HepG2 (cell line): Measurements from ENCODE around the gene PLCG1. TPM values are rescaled to one million over a fixed set of nuclear protein-coding genes. Genes with fewer than 3 reads are reported as not detected.

Experiments
- BCL6 ChIP-seq: IDR thresholded peaks from 2 replicates; pipeline ENCODE4 v1.6.1; 2016; ENCODE audit warnings: missing genetic modification reagents, missing compliant biosample characterization
- EZH2 ChIP-seq: conservative IDR thresholded peaks from 2 replicates; pipeline ENCODE4 v1.6.1; 2012; ENCODE audit warnings: mild to moderate bottlenecking, low read depth, low read length, moderate library complexity
- FIP1L1 ChIP-seq: fragments of 200-400 bp; formaldehyde crosslinking; IDR thresholded peaks from 2 replicates; pipeline ENCODE4 v1.6.1; 2018; ENCODE audit warnings: low read depth, mild to moderate bottlenecking, low read length, moderate library complexity, borderline replicate concordance; ENCODE audit not compliant: insufficient read depth
- GLI4 ChIP-seq: sonication (generic); formaldehyde crosslinking; IDR thresholded peaks from 2 replicates; pipeline ENCODE4 v1.5.1; 2020; ENCODE audit warnings: missing genetic modification reagents, mild to moderate bottlenecking, moderate library complexity, borderline replicate concordance
- GRHL1 ChIP-seq: sonication (generic); formaldehyde crosslinking; conservative IDR thresholded peaks from 2 replicates; pipeline ENCODE4 v1.8.0; 2022; ENCODE audit warnings: missing genetic modification reagents
- HBP1 ChIP-seq: IDR thresholded peaks from 2 replicates; pipeline ENCODE4 v1.6.1; 2016; ENCODE audit warnings: low read depth, control low read depth
- KLF6 ChIP-seq: IDR thresholded peaks from 2 replicates; pipeline ENCODE4 v1.8.0; 2016; ENCODE audit warnings: missing biosample characterization, missing genetic modification reagents
- MAFK ChIP-seq, 2 experiments: IDR thresholded peaks in 1 of 2; conservative IDR thresholded peaks in 1 of 2; 2 replicates each; pipeline ENCODE4 v1.6.1; 2011; ENCODE audit warnings: improper control_type of control experiment in 2 of 2, low read length in 2 of 2
- NKX3-1 ChIP-seq: sonication (generic); formaldehyde crosslinking; IDR thresholded peaks from 2 replicates; pipeline ENCODE4 v1.5.0; 2020; ENCODE audit warnings: missing genetic modification reagents
- NR2F2 ChIP-seq: IDR thresholded peaks from 2 replicates; pipeline ENCODE4 v1.6.1; 2012; ENCODE audit warnings: low read depth, inconsistent platforms, borderline replicate concordance
- RFX3 ChIP-seq: IDR thresholded peaks from 2 replicates; pipeline ENCODE4 v1.6.1; 2016; ENCODE audit warnings: missing biosample characterization, missing genetic modification reagents
- SETDB1 ChIP-seq: sonication (generic); formaldehyde crosslinking; IDR thresholded peaks from 2 replicates; pipeline ENCODE4 v1.5.1; 2020; ENCODE audit warnings: missing genetic modification reagents, mild to moderate bottlenecking, borderline replicate concordance
- SRY ChIP-seq: sonication (generic); formaldehyde crosslinking; IDR thresholded peaks from 2 replicates; pipeline ENCODE4 v1.8.0; 2022; ENCODE audit warnings: mild to moderate bottlenecking, missing genetic modification reagents
- TCF7 ChIP-seq: sonication (generic); IDR thresholded peaks from 2 replicates; pipeline ENCODE4 v1.6.1; 2016; ENCODE audit warnings: antibody characterized with exemption, low read depth
- THAP7 ChIP-seq: sonication (generic); formaldehyde crosslinking; IDR thresholded peaks from 2 replicates; pipeline ENCODE4 v1.8.1; 2023; ENCODE audit warnings: mild to moderate bottlenecking, missing genetic modification reagents
- TMF1 ChIP-seq: sonication (generic); formaldehyde crosslinking; IDR thresholded peaks from 2 replicates; pipeline ENCODE4 v1.8.1; 2022; ENCODE audit warnings: low read depth, missing genetic modification reagents
- XRCC5 ChIP-seq: fragments of 200-400 bp; formaldehyde crosslinking; optimal IDR thresholded peaks from 2 replicates; pipeline ENCODE3; 2017; ENCODE audit warnings: mild to moderate bottlenecking, low read length
- ZBTB2 ChIP-seq: sonication (generic); formaldehyde crosslinking; IDR thresholded peaks from 2 replicates; pipeline ENCODE4 v1.8.0; 2022; ENCODE audit warnings: low read depth, missing genetic modification reagents
- ZBTB38 ChIP-seq: sonication (generic); formaldehyde crosslinking; IDR thresholded peaks from 2 replicates; pipeline ENCODE4 v1.5.1; 2020; ENCODE audit warnings: mild to moderate bottlenecking, missing genetic modification reagents
- ZFP1 ChIP-seq: IDR thresholded peaks from 2 replicates; pipeline ENCODE4 v1.6.1; 2016
- ZFP82 ChIP-seq: sonication (generic); formaldehyde crosslinking; IDR thresholded peaks from 2 replicates; pipeline ENCODE4 v1.5.1; 2020; ENCODE audit warnings: mild to moderate bottlenecking, missing genetic modification reagents, borderline replicate concordance
- ZKSCAN1 ChIP-seq: fragments of 150-350 bp; IDR thresholded peaks from 2 replicates; pipeline ENCODE4 v1.6.1; 2014; ENCODE audit warnings: low read length
- ZNF274 ChIP-seq: sonication (generic); formaldehyde crosslinking; IDR thresholded peaks from 2 replicates; pipeline ENCODE4 v1.5.1; 2020; ENCODE audit warnings: mild to moderate bottlenecking, missing genetic modification reagents
- ZNF343 ChIP-seq: sonication (generic); formaldehyde crosslinking; IDR thresholded peaks from 2 replicates; pipeline ENCODE4 v1.4.0; 2020; ENCODE audit warnings: mild to moderate bottlenecking, missing genetic modification reagents
- ZNF496 ChIP-seq: sonication (generic); formaldehyde crosslinking; IDR thresholded peaks from 2 replicates; pipeline ENCODE4 v1.8.1; 2023; ENCODE audit warnings: mild to moderate bottlenecking, moderate library complexity, missing genetic modification reagents; ENCODE audit not compliant: insufficient replicate concordance
- ZNF644 ChIP-seq: IDR thresholded peaks from 2 replicates; pipeline ENCODE4 v1.6.1; 2016; ENCODE audit warnings: low read depth
- ZNF792 ChIP-seq: IDR thresholded peaks from 2 replicates; pipeline ENCODE4 v1.6.1; 2016
- ZNF839 ChIP-seq: sonication (generic); formaldehyde crosslinking; IDR thresholded peaks from 2 replicates; pipeline ENCODE4 v1.4.0; 2020; ENCODE audit warnings: missing genetic modification reagents, mild to moderate bottlenecking, borderline replicate concordance
- polyA plus RNA-seq, 8 experiments: library from polyadenylated mRNA; depleted of rRNA in 3 of 8; stranded (reverse) in 7 of 8; unstranded in 1 of 8; fragments of >200 nt; fragmentation: Illumina TruSeq in 4 of 8; extraction: Trizol in 4 of 8; gene quantifications; 2 replicates each; pipeline versions ENCODE4 v1.2.1 to v1.2.3, GENCODE V29; 2011 to 2016; ENCODE audit warnings: low read depth in 4 of 8, missing spikeins in 1 of 8, mixed read lengths in 1 of 8; ENCODE audit not compliant: insufficient read depth in 1 of 8
- total RNA-seq, 5 experiments: library from RNA; depleted of rRNA; stranded (reverse); fragments of >200 nt; fragmentation: Illumina TruSeq; extraction: Trizol; gene quantifications; 2 replicates each; pipeline ENCODE4 v1.2.3, GENCODE V29; 2016; ENCODE audit warnings: low read depth in 1 of 5

Gene PLCG1
- total and polyA plus RNA-seq, 2 of the 13 experiments (the other 11 are each of a cell fraction or from before 2014, with no cell fraction given), result 85.3 to 158 TPM

- TF ChIP-seq ZNF644 (CRISPR knock-in tag) (peak; percentile 86), EZH2 (no peak), SRY (CRISPR knock-in tag) (no peak), FIP1L1 (no peak), SETDB1 (CRISPR knock-in tag) (no peak), ZNF274 (CRISPR knock-in tag) (no peak), ZNF839 (CRISPR knock-in tag) (no peak), ZBTB38 (CRISPR knock-in tag) (0 out of 2 replicates have a peak, but pooled peaks have one; percentile 37), BCL6 (CRISPR knock-in tag) (no peak), ZNF343 (CRISPR knock-in tag) (no peak), ZNF792 (CRISPR knock-in tag) (peak; percentile 73; the same call in 1 of the 2 replicates), ZKSCAN1 (no peak), ZFP82 (CRISPR knock-in tag) (no peak), HBP1 (CRISPR knock-in tag) (no peak), GLI4 (CRISPR knock-in tag) (no peak), GRHL1 (CRISPR knock-in tag) (no peak), THAP7 (CRISPR knock-in tag) (no peak), NR2F2 (no peak), KLF6 (CRISPR knock-in tag) (no peak), TMF1 (CRISPR knock-in tag) (no peak), XRCC5 (peak; percentile 48), ZFP1 (CRISPR knock-in tag) (no peak), ZBTB2 (CRISPR knock-in tag) (no peak), TCF7 (no peak), NKX3-1 (CRISPR knock-in tag) (no peak), MAFK (conservative IDR thresholded peaks at IDR 0.05 in 1 of 2, IDR thresholded peaks at IDR 0.05 in 1 of 2; ENCODE audit: low read length in 2 of 2) (no peak), RFX3 (CRISPR knock-in tag) (no peak), ZNF496 (CRISPR knock-in tag) (no peak)
These were observed 26.3 kb upstream of the PLCG1 start (continued) for GRCh38 chr20:41110930-41111577.
